ENCODE measurements around the gene FAM209A. TPM values are rescaled to one million over a fixed set of nuclear protein-coding genes. Genes with fewer than 3 reads are reported as not detected.
A peak's percentile ranks its signal among the peaks of the same experiment; 100 is the strongest.
"Not testable (repeated sequence)": the region's sequence is repeated elsewhere in the genome, so short reads cannot be mapped to it uniquely, and the experiment has no call there.

Gene FAM209A
- total RNA-seq, 1 donor from 2014 or later: 1.3 TPM

DNA sequence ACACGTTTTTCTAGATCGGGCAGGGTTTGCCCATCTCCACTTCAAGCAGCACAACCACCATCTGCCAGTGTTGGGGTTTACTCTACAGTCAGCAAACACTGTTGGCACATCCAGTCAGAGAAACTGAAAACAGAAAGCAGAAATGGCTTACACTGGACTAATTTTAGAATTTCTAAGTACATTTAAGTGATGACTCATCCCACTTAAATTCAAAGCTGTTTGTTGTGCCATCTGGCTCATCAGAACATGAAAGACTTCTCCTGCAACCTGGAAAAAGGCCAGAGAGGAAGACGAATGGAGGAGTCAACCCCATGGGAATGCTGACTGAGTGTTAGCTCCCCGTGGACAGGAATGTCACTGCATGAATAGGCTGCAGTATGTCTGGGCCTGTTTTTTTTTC, 30.3 kb downstream of the FAM209A start:
- Mint-ChIP-seq H3K27me3 (ENCODE audit: insufficient read depth) (peaks cover 5% of the 10 kb centered on the region), H3K4me1 (ENCODE audit: low read depth) (peaks cover 9% of the 10 kb centered on the region), H3K36me3 (ENCODE audit: low read depth) (no peaks in the 10 kb centered on the region), H3K4me3 (no peak overlapping the region), H3K9me3 (no peaks in the 10 kb centered on the region), H3K27ac (peak overlapping the region; percentile 24)
- intact Hi-C loops (cut with micrococcal nuclease): no loop called here
- DNase-seq (ENCODE audit: low spot score): no peak

GRCh38 chr20:56558968-56559367, 34.4 kb downstream of the FAM209A start:
- DNase-seq (ENCODE audit: low spot score): no peak
- Mint-ChIP-seq H3K27ac (no peak overlapping the region), H3K9me3 (no peaks in the 10 kb centered on the region), H3K27me3 (ENCODE audit: insufficient read depth) (peaks cover 7% of the 10 kb centered on the region), H3K4me3 (no peak overlapping the region), H3K4me1 (ENCODE audit: low read depth) (peaks cover 9% of the 10 kb centered on the region), H3K36me3 (ENCODE audit: low read depth) (no peaks in the 10 kb centered on the region)
- intact Hi-C loops (cut with micrococcal nuclease): no loop called here

GRCh38 chr20:56564526-56564925, 40.0 kb downstream of the FAM209A start:
- H3K27ac Mint-ChIP-seq; H3K4me1 Mint-ChIP-seq (ENCODE audit: low read depth); H3K36me3 Mint-ChIP-seq (ENCODE audit: low read depth); intact Hi-C loops (cut with micrococcal nuclease); H3K4me3 Mint-ChIP-seq; H3K9me3 Mint-ChIP-seq; H3K27me3 Mint-ChIP-seq (ENCODE audit: insufficient read depth); DNase-seq (ENCODE audit: low spot score): not testable (repeated sequence)

DNA sequence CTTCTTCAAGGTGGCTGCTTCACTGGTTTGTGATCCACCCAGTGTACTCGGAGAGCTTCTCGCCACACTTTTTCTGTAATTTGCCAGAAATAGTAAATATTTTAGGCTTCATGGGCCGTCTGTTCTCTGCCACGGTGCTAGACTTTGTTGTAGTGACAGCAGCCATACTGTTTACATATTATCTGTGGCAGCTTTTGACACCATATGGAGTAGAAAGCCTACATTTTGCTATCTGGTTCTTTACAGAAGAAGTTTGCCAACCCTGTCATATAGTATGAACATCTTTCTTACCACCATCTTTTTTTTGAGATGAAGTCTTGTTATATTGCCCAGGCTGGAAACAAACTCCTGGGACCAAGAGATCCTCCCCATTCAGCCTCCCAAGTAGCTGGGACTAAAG, 41.0 kb downstream of the FAM209A start:
- Mint-ChIP-seq H3K4me3 (no peak overlapping the region), H3K4me1 (ENCODE audit: low read depth) (no peaks in the 10 kb centered on the region), H3K9me3 (no peaks in the 10 kb centered on the region), H3K36me3 (ENCODE audit: low read depth) (no peaks in the 10 kb centered on the region), H3K27ac (no peak overlapping the region), H3K27me3 (ENCODE audit: insufficient read depth) (peaks cover 2% of the 10 kb centered on the region)
- intact Hi-C loops (cut with micrococcal nuclease): no loop called here
- no peak for DNase-seq (ENCODE audit: low spot score)

DNA sequence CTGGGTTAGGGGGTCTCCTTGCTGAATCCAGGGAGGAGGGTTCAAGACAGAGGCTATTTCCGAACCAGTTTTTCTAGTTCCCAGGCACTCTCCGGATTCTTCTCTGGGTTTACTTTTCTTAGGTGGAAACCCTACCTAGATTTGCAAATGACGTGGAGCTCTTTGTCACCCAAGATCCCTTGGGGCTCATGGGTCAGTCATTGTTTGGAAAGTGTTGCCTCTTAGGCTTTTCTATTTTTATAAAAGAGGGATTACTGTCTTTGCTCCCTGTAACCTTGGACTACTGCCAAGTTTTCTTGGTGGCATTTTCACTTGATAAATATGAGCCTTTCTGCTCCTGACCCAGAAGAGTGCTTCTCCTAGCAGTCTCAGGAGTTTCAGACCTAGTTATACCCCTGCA, 42.1 kb downstream of the FAM209A start:
- Mint-ChIP-seq H3K27me3 (ENCODE audit: insufficient read depth) (peaks cover 2% of the 10 kb centered on the region), H3K4me1 (ENCODE audit: low read depth) (no peaks in the 10 kb centered on the region), H3K27ac (no peak overlapping the region), H3K4me3 (no peak overlapping the region), H3K9me3 (no peaks in the 10 kb centered on the region), H3K36me3 (ENCODE audit: low read depth) (no peaks in the 10 kb centered on the region)
- no peak for DNase-seq (ENCODE audit: low spot score)
- intact Hi-C loops (cut with micrococcal nuclease): no loop called here

DNA sequence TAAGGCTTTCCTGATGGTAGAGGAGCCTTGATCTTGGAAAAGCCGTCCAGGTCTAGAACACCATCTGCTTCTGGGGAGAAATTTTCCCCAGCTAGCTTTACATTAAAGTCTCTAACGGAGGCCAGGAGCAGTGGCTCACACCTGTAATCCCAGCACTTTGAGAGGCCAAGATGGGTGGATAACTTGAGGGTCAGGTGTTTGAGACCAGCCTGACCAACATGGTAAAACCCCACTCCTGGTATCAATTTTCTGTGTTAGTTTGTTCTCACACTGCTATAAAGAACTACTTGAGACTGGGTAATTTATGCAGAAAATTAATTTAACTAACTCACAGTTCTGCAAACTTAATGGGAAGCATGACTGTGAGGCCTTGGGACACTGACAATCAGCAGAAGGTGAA, 46.3 kb downstream of the FAM209A start:
- Mint-ChIP-seq H3K27ac (no peak overlapping the region), H3K4me1 (ENCODE audit: low read depth) (no peaks in the 10 kb centered on the region), H3K9me3 (no peaks in the 10 kb centered on the region), H3K4me3 (no peak overlapping the region), H3K36me3 (ENCODE audit: low read depth) (no peaks in the 10 kb centered on the region), H3K27me3 (ENCODE audit: insufficient read depth) (peaks cover 4% of the 10 kb centered on the region)
- intact Hi-C loops (cut with micrococcal nuclease): no loop called here
- DNase-seq (ENCODE audit: low spot score): no peak

DNA sequence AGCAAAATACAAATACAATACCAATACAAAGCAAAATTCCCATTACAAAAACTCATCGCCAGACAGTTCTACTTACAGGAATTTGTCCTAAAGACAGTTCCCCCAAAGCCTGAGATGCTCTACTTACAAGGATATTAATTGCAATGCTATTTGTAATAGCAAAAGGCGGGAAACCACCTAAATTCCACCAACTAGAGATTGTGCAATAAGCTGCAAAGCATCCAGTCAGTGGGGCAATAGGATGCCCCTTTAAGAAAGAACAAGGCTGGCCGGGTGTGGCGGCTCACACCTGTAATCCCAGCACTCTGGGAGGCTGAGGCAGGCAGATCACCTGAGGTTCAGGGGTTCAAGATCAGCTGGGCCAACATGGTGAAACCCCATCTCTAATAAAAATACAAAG, 47.6 kb downstream of the FAM209A start:
- DNase-seq (ENCODE audit: low spot score): no peak
- Mint-ChIP-seq H3K4me3 (no peak overlapping the region), H3K27me3 (ENCODE audit: insufficient read depth) (peaks cover 4% of the 10 kb centered on the region), H3K4me1 (ENCODE audit: low read depth) (no peaks in the 10 kb centered on the region), H3K27ac (no peak overlapping the region), H3K9me3 (no peaks in the 10 kb centered on the region), H3K36me3 (ENCODE audit: low read depth) (no peaks in the 10 kb centered on the region)
- intact Hi-C loops (cut with micrococcal nuclease): no loop called here

DNA sequence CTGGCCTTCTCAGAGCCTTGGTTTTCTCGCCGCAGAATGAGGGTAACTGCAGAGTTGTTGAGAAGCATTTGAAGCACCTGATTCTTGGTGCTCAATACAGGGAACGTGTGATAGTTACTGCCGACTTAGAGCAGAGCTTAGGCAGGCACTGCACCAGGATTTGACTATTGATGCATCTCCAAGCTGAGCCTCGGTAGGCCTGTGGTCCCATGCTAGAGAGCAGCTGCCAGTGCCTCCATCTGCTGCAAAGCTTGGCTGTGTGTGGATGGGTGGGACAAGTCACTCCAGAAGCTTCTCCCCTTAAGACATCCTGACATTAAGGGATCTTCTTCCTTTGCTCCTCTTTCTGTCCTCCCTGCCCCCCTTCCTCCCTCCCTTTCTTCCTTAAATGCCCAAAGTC, 49.4 kb downstream of the FAM209A start:
- H3K9me3 Mint-ChIP-seq: no peaks in the 10 kb centered on the region
- no peaks in the 10 kb centered on the region for H3K36me3 Mint-ChIP-seq (ENCODE audit: low read depth)
- H3K27me3 Mint-ChIP-seq (ENCODE audit: insufficient read depth): peaks cover 4% of the 10 kb centered on the region
- no peaks in the 10 kb centered on the region for H3K4me1 Mint-ChIP-seq (ENCODE audit: low read depth)
- H3K4me3 Mint-ChIP-seq: no peak overlapping the region
- no peak for DNase-seq (ENCODE audit: low spot score)
- no peak overlapping the region for H3K27ac Mint-ChIP-seq
- intact Hi-C loops (cut with micrococcal nuclease): no loop called here

GRCh38 chr20:56574531-56575142, 50.1 kb downstream of the FAM209A start:
- Mint-ChIP-seq H3K4me3 (no peak overlapping the region), H3K27ac (no peak overlapping the region), H3K36me3 (ENCODE audit: low read depth) (no peaks in the 10 kb centered on the region), H3K9me3 (no peaks in the 10 kb centered on the region), H3K4me1 (ENCODE audit: low read depth) (no peaks in the 10 kb centered on the region), H3K27me3 (ENCODE audit: insufficient read depth) (peaks cover 4% of the 10 kb centered on the region)
- DNase-seq (ENCODE audit: low spot score): no peak
- intact Hi-C loops (cut with micrococcal nuclease): no loop called here

- Mint-ChIP-seq H3K27me3 (ENCODE audit: insufficient read depth) (peaks cover 4% of the 10 kb centered on the region), H3K36me3 (ENCODE audit: low read depth) (no peaks in the 10 kb centered on the region), H3K27ac (no peak overlapping the region), H3K4me1 (ENCODE audit: low read depth) (no peaks in the 10 kb centered on the region), H3K4me3 (no peak overlapping the region), H3K9me3 (no peaks in the 10 kb centered on the region)
- DNase-seq (ENCODE audit: low spot score): no peak
- intact Hi-C loops (cut with micrococcal nuclease): no loop called here
Measured at GRCh38 chr20:56575157-56575556, 50.6 kb downstream of the FAM209A start.

Other genes starting within 250 kb of the FAM209A start
- 6.2 and 6.9 TPM in 2 replicates for gene FAM210B, start 165.8 kb upstream of the FAM209A start, total RNA-seq
- gene AURKA, start 132.5 kb upstream of the FAM209A start, total RNA-seq: 39.2 and 41.2 TPM in 2 replicates
- gene CSTF1, start 132.1 kb upstream of the FAM209A start, total RNA-seq: 55.2 and 60.9 TPM in 2 replicates
- gene CASS4, start 112.5 kb upstream of the FAM209A start, total RNA-seq: 6.7 and 7.8 TPM in 2 replicates
- gene RTF2, start 56.1 kb upstream of the FAM209A start, total RNA-seq: 106 and 113 TPM in 2 replicates
- 1.2 and 1.4 TPM in 2 replicates for gene FAM209B, start 8.5 kb downstream of the FAM209A start, total RNA-seq
- gene TFAP2C, start 104.6 kb downstream of the FAM209A start, total RNA-seq: not detected in 2 replicates